ENCODE results near the gene AURKAIP1.

GRCh38 chr1:1381294-1381693 is 6.3 kb upstream of the AURKAIP1 start:
- no peak for TF ChIP-seq POLR2A (IDR thresholded peaks at IDR 0.05)
- TF ChIP-seq EP300 (IDR thresholded peaks at IDR 0.05), result no peak
- TF ChIP-seq CTCF (IDR thresholded peaks at IDR 0.05), result no peak

Measured in ovary (tissue), 3 donors.